NCI-H82 treated with DMSO at 0.1 percent for 48 hours (cell line): ENCODE results near the gene CAP1.
"Not testable (repeated sequence)": the region's sequence is repeated elsewhere in the genome, so short reads cannot be mapped to it uniquely, and the experiment has no call there.

Experiments
- DNase-seq: peaks from one replicate; lab custom pipeline; 2025; ENCODE audit not compliant: unreplicated experiment; lab: John Stamatoyannopoulos, UW

The CAP1 gene

GRCh38 chr1:40040511-40041465, at the start of gene CAP1:
Gene CAP1, plus strand, starts transcription at chr1:40040729. Its CDS starts 18,618 bp downstream, at chr1:40059347.
- DNase-seq = peak; percentile 94

GRCh38 chr1:39992234-39992633, 48.3 kb upstream of the CAP1 start:
- no peak for DNase-seq

GRCh38 chr1:39992888-39993287, 47.6 kb upstream of the CAP1 start:
- DNase-seq = no peak

GRCh38 chr1:39995973-39996393, 44.5 kb upstream of the CAP1 start:
- no peak for DNase-seq

GRCh38 chr1:39996396-39997004, 44.0 kb upstream of the CAP1 start:
- DNase-seq = no peak

GRCh38 chr1:40001456-40001855, 39.1 kb upstream of the CAP1 start:
- DNase-seq = no peak

GRCh38 chr1:40003156-40004093, 37.1 kb upstream of the CAP1 start:
- DNase-seq = no peak

- peak; percentile 76 for DNase-seq
Observed at GRCh38 chr1:40004857-40005256, 35.7 kb upstream of the CAP1 start.

- not testable (repeated sequence) for DNase-seq
Observed at GRCh38 chr1:40007481-40008034, 33.0 kb upstream of the CAP1 start.

- DNase-seq = no peak
Observed at GRCh38 chr1:40011198-40011597, 29.3 kb upstream of the CAP1 start.

- DNase-seq = no peak
Observed at GRCh38 chr1:40014253-40014706, 26.2 kb upstream of the CAP1 start.

GRCh38 chr1:40014812-40015594, 25.5 kb upstream of the CAP1 start:
- DNase-seq = no peak

- no peak for DNase-seq
Observed at GRCh38 chr1:40017951-40018575, 22.5 kb upstream of the CAP1 start.

- no peak for DNase-seq
Observed at GRCh38 chr1:40020447-40021085, 20.0 kb upstream of the CAP1 start.

GRCh38 chr1:40023379-40023944, 17.1 kb upstream of the CAP1 start:
- DNase-seq = no peak

GRCh38 chr1:40024671-40025070, 15.9 kb upstream of the CAP1 start:
- DNase-seq = no peak

GRCh38 chr1:40027647-40028046, 12.9 kb upstream of the CAP1 start:
- DNase-seq = no peak

GRCh38 chr1:40029608-40030007, 10.9 kb upstream of the CAP1 start:
- no peak for DNase-seq
